Liver (tissue), 9 donors: ENCODE measurements around the gene VNN1. TPM values are rescaled to one million over a fixed set of nuclear protein-coding genes. Genes with fewer than 3 reads are reported as not detected.

Experiments used
- DNase-seq: peaks from one replicate; pipeline ENCODE4 v3.0.0-alpha.2; 2017; ENCODE audit warnings: low spot score
- H3K27ac ChIP-seq, 2 donors: one replicate each; pipeline ENCODE4 v1.7.0; 2013; ENCODE audit warnings: inconsistent platforms in 2 of 2, low read length in 2 of 2, control low read depth in 1 of 2, low read depth in 1 of 2, mild to moderate bottlenecking in 1 of 2
- H3K27me3 ChIP-seq, 4 donors: one replicate each; pipeline versions ENCODE4 v1.6.1 to v1.7.0; 2013; ENCODE audit warnings: low read length in 3 of 4, inconsistent platforms in 1 of 4, mild to moderate bottlenecking in 1 of 4, moderate library complexity in 1 of 4; ENCODE audit not compliant: control insufficient read depth in 4 of 4, insufficient read depth in 4 of 4
- H3K36me3 ChIP-seq, 4 donors: one replicate each; pipeline versions ENCODE4 v1.6.1 to v1.7.0; 2013; ENCODE audit warnings: low read length in 3 of 4, mild to moderate bottlenecking in 3 of 4, low read depth in 1 of 4, moderate library complexity in 1 of 4; ENCODE audit not compliant: control insufficient read depth in 4 of 4, insufficient read depth in 3 of 4
- H3K4me1 ChIP-seq, 4 donors: one replicate each; pipeline versions ENCODE4 v1.6.1 to v1.7.0; 2013; ENCODE audit warnings: low read length in 3 of 4, mild to moderate bottlenecking in 3 of 4, moderate library complexity in 1 of 4; ENCODE audit not compliant: control insufficient read depth in 4 of 4, insufficient read depth in 4 of 4
- H3K4me3 ChIP-seq, 3 donors: one replicate each; pipeline versions ENCODE4 v1.6.1 to v1.7.0; 2013; ENCODE audit warnings: low read length in 3 of 3, control low read depth in 1 of 3, low read depth in 1 of 3, mild to moderate bottlenecking in 1 of 3
- H3K9ac ChIP-seq, 2 donors: one replicate each; pipeline ENCODE4 v1.7.0; 2013; ENCODE audit warnings: low read length in 2 of 2, mild to moderate bottlenecking in 2 of 2, moderate library complexity in 2 of 2, control low read depth in 1 of 2, low read depth in 1 of 2
- H3K9me3 ChIP-seq, 4 donors: one replicate each; pipeline versions ENCODE4 v1.6.1 to v1.7.0; 2013; ENCODE audit warnings: low read length in 3 of 4; ENCODE audit not compliant: control insufficient read depth in 4 of 4
- ATF3 ChIP-seq: IDR thresholded peaks from 2 replicates; pipeline ENCODE4 v1.6.1; 2016; ENCODE audit warnings: antibody characterized with exemption
- EGR1 ChIP-seq, 2 donors: IDR thresholded peaks; 2 replicates each; pipeline ENCODE4 v1.6.1; 2016 to 2018; ENCODE audit warnings: antibody characterized with exemption in 2 of 2, low read depth in 2 of 2
- FOXA1 ChIP-seq: IDR thresholded peaks from 2 replicates; pipeline ENCODE4 v1.6.1; 2016; ENCODE audit warnings: antibody characterized with exemption
- FOXA2 ChIP-seq: IDR thresholded peaks from 2 replicates; pipeline ENCODE4 v1.6.1; 2016; ENCODE audit warnings: antibody characterized with exemption
- GABPA ChIP-seq, 2 donors: IDR thresholded peaks in 1 of 2; conservative IDR thresholded peaks in 1 of 2; 2 replicates each; pipeline ENCODE4 v1.6.1; 2016; ENCODE audit warnings: antibody characterized with exemption in 2 of 2, mild to moderate bottlenecking in 1 of 2, moderate library complexity in 1 of 2
- HNF4A ChIP-seq, 2 donors: conservative IDR thresholded peaks; 2 replicates each; pipeline ENCODE4 v1.6.1; 2016; ENCODE audit warnings: antibody characterized with exemption in 2 of 2, mild to moderate bottlenecking in 2 of 2
- HNF4G ChIP-seq: IDR thresholded peaks from 2 replicates; pipeline ENCODE4 v1.6.1; 2016; ENCODE audit warnings: antibody characterized with exemption
- JUND ChIP-seq, 2 donors: IDR thresholded peaks; 2 replicates each; pipeline ENCODE4 v1.6.1; 2016; ENCODE audit warnings: antibody characterized with exemption in 2 of 2
- NR2F2 ChIP-seq: IDR thresholded peaks from 2 replicates; pipeline ENCODE4 v1.6.1; 2016; ENCODE audit warnings: antibody characterized with exemption
- RAD21 ChIP-seq, 2 donors: IDR thresholded peaks; 2 replicates each; pipeline ENCODE4 v1.6.1; 2016; ENCODE audit warnings: antibody characterized with exemption in 2 of 2, mild to moderate bottlenecking in 2 of 2
- RXRA ChIP-seq, 2 donors: IDR thresholded peaks; 2 replicates each; pipeline ENCODE4 v1.6.1; 2017 to 2018; ENCODE audit warnings: antibody characterized with exemption in 2 of 2, mild to moderate bottlenecking in 1 of 2
- SP1 ChIP-seq: IDR thresholded peaks from 2 replicates; pipeline ENCODE4 v1.6.1; 2018; ENCODE audit warnings: antibody characterized with exemption, mild to moderate bottlenecking
- TAF1 ChIP-seq: conservative IDR thresholded peaks from 2 replicates; pipeline ENCODE4 v1.6.1; 2016; ENCODE audit warnings: antibody characterized with exemption, mild to moderate bottlenecking
- YY1 ChIP-seq: IDR thresholded peaks from 2 replicates; pipeline ENCODE4 v1.6.1; 2016; ENCODE audit warnings: antibody characterized with exemption, mild to moderate bottlenecking
- ZBTB33 ChIP-seq: IDR thresholded peaks from 2 replicates; pipeline ENCODE4 v1.6.1; 2016; ENCODE audit warnings: antibody characterized with exemption
- WGBS: extraction: QIAGEN DNeasy Blood & Tissue Kit; methylation state at CpG from one replicate; pipeline ENCODE4 v1.1.7; 2013; 5-methylcytosine and 5-hydroxymethylcytosine counted together
- polyA plus RNA-seq, 2 donors: library from polyadenylated mRNA; stranded (reverse) in 1 of 2; unstranded in 1 of 2; fragments of 200-250 nt in 1 of 2; fragments of >200 nt in 1 of 2; fragmentation: Nextera tagmentation in 1 of 2; extraction: Ambion mirVana in 1 of 2; gene quantifications; one replicate each; pipeline versions ENCODE4 v1.2.1 to v1.2.3, GENCODE V29; 2013 to 2015
- total RNA-seq, 2 donors: library from RNA; depleted of rRNA; stranded (reverse); fragments of >200 nt; gene quantifications; one replicate each; pipeline ENCODE4 v1.2.3, GENCODE V29; 2014
- TF ChIP-seq, protein P1 (sequence below): IDR thresholded peaks from 2 replicates; pipeline ENCODE4 v1.6.1; 2016; ENCODE audit warnings: antibody characterized with exemption
- TF ChIP-seq, protein P2 (sequence below): fragments of 150-350 bp; IDR thresholded peaks from 2 replicates; pipeline ENCODE4 v1.5.1; 2017; ENCODE audit warnings: improper control_type of control experiment, low read depth, low read length; ENCODE audit not compliant: missing input control
- TF ChIP-seq, protein P3 (sequence below): IDR thresholded peaks from 2 replicates; pipeline ENCODE4 v1.6.1; 2016; ENCODE audit warnings: antibody characterized with exemption, mild to moderate bottlenecking
- donor health status: healthy.
- donor health status: healthy.
- donor health status: healthy.
- donor health status: healthy.
- donor health status: healthy.

VNN1 gene
- total RNA-seq: 100 to 1,000 TPM in 1 of 2 donors, 1 to 10 TPM in 1; 2.7 to 132 TPM
- polyA plus RNA-seq: 10 to 100 TPM; 54.9 to 62.6 TPM

- no peak for DNase-seq
- TF ChIP-seq, protein P1, sequence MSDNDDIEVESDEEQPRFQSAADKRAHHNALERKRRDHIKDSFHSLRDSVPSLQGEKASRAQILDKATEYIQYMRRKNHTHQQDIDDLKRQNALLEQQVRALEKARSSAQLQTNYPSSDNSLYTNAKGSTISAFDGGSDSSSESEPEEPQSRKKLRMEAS: peak; percentile 92
- peak in 1 of 2 donors; percentile 53 for TF ChIP-seq GABPA (IDR thresholded peaks at IDR 0.05 in 1 of 2, conservative IDR thresholded peaks at IDR 0.05 in 1 of 2)
- TF ChIP-seq SP1: peak; percentile 90
- peak; percentile 46 for TF ChIP-seq FOXA2
- TF ChIP-seq, protein P2, sequence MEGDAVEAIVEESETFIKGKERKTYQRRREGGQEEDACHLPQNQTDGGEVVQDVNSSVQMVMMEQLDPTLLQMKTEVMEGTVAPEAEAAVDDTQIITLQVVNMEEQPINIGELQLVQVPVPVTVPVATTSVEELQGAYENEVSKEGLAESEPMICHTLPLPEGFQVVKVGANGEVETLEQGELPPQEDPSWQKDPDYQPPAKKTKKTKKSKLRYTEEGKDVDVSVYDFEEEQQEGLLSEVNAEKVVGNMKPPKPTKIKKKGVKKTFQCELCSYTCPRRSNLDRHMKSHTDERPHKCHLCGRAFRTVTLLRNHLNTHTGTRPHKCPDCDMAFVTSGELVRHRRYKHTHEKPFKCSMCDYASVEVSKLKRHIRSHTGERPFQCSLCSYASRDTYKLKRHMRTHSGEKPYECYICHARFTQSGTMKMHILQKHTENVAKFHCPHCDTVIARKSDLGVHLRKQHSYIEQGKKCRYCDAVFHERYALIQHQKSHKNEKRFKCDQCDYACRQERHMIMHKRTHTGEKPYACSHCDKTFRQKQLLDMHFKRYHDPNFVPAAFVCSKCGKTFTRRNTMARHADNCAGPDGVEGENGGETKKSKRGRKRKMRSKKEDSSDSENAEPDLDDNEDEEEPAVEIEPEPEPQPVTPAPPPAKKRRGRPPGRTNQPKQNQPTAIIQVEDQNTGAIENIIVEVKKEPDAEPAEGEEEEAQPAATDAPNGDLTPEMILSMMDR: no peak
- TF ChIP-seq YY1: peak; percentile 81
- peak; percentile 62 for TF ChIP-seq TAF1
- TF ChIP-seq HNF4A (conservative IDR thresholded peaks at IDR 0.05): peak; percentile 96 to 98
- TF ChIP-seq RAD21 (IDR thresholded peaks at IDR 0.05): peak; percentile 42 to 48
- TF ChIP-seq FOXA1: peak; percentile 49
- TF ChIP-seq NR2F2: no peak
- peak; percentile 77 to 89 for TF ChIP-seq RXRA (IDR thresholded peaks at IDR 0.05)
- TF ChIP-seq ATF3: peak; percentile 49
- TF ChIP-seq, protein P3, sequence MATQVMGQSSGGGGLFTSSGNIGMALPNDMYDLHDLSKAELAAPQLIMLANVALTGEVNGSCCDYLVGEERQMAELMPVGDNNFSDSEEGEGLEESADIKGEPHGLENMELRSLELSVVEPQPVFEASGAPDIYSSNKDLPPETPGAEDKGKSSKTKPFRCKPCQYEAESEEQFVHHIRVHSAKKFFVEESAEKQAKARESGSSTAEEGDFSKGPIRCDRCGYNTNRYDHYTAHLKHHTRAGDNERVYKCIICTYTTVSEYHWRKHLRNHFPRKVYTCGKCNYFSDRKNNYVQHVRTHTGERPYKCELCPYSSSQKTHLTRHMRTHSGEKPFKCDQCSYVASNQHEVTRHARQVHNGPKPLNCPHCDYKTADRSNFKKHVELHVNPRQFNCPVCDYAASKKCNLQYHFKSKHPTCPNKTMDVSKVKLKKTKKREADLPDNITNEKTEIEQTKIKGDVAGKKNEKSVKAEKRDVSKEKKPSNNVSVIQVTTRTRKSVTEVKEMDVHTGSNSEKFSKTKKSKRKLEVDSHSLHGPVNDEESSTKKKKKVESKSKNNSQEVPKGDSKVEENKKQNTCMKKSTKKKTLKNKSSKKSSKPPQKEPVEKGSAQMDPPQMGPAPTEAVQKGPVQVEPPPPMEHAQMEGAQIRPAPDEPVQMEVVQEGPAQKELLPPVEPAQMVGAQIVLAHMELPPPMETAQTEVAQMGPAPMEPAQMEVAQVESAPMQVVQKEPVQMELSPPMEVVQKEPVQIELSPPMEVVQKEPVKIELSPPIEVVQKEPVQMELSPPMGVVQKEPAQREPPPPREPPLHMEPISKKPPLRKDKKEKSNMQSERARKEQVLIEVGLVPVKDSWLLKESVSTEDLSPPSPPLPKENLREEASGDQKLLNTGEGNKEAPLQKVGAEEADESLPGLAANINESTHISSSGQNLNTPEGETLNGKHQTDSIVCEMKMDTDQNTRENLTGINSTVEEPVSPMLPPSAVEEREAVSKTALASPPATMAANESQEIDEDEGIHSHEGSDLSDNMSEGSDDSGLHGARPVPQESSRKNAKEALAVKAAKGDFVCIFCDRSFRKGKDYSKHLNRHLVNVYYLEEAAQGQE: peak; percentile 91
- TF ChIP-seq ZBTB33: peak; percentile 89
- TF ChIP-seq EGR1 (IDR thresholded peaks at IDR 0.05; ENCODE audit: low read depth in 2 of 2): peak in 1 of 2 donors; percentile 68
- TF ChIP-seq HNF4G: peak; percentile 85
- TF ChIP-seq JUND (IDR thresholded peaks at IDR 0.05): peak; percentile 85 to 89
- peak within 1 kb of the TSS; percentile 93 to 96 for H3K27ac ChIP-seq
- 30% methylated on average over 8 of the region's 8 CpGs for WGBS
- H3K9me3 ChIP-seq: no peaks in the 10 kb centered on the region
- peak within 1 kb of the TSS; percentile 44 to 93 (median 59) for H3K4me3 ChIP-seq
- peaks cover 2 to 48% (median 19%) of the 10 kb centered on the region in 4 donors for H3K4me1 ChIP-seq
- H3K9ac ChIP-seq: peak within 1 kb of the TSS; percentile 87
- H3K36me3 ChIP-seq: peaks cover 0 to 3% (median under 1%) of the 10 kb centered on the region in 4 donors
- H3K27me3 ChIP-seq: no peaks in the 10 kb centered on the region
Measured at GRCh38 chr6:132713352-132714134, at the start of gene VNN1. VNN1 (minus strand) TSS chr6:132714055; CDS start chr6:132714035, 20 bp downstream.
